Measurements from ENCODE around the gene EIF5A2.
"Not testable (repeated sequence)": the region's sequence is repeated elsewhere in the genome, so short reads cannot be mapped to it uniquely, and the experiment has no call there.

Gene EIF5A2

DNA sequence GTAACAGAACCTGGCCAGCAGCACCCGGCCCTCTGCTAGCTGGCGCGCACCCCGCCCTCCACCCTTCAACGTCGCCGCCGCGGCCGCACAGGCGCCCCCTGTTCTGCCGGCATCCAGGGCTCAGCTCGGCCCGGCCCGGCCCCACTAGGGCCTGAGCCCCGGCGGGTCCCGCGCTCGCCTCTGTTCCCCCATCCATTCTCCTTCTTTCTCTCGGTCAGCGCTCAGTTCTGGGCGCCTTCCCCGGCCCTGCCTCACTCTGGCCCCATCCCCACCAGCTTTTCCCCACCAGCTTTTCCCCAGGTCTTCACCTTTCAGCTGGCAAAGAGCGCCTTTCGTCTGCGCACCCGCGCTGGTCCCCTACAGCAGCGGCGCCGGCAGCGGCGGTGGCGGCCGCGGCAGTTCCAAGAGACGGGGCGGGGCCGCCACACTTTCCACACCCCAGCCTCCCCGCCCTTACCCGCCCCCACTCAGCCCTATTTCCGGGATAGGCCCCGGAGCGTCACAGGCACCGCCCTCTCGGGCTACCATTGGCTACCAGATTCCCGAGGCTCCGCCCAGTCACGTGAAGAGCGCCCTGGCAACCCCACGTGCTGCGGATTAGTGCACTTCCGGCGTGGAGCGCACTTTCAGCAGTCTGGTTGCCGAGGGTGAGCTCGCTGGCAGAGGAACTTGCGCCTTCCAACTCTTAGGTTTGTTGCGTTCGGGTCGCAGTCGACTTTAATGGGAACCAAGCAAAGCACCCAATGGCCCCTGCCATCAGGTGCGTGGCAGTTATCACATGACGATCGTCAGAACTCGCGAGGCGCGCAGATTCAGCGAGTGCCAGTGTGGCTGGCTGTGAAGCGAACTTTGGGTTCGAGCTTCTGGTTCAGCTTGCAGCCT is at the start of gene EIF5A2:
TSS of gene EIF5A2 (minus strand) at position 403 of the 882 bp plus-strand sequence. CDS start 831 bp downstream, outside the sequence.
- DNase-seq, result peak; percentile 61

DNA sequence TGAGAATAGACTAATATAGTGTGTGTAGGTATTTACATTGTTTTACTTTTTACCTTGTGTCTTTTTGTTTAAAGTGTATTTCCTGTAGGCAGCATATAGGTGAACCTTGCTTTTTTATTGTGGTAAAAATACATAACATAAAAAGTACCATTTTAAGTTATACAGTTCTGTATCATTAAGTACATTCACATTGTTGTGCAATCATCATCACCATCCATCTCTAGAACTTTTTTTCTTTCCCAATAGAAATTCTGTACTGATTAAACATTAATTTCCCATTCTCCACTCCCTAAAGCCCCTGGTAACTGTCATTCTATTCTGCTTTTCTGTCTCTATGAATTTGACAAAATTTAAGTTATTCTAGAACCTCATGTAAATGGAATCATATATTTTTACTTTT is 48.2 kb upstream of the EIF5A2 start:
- no peak for DNase-seq

DNA sequence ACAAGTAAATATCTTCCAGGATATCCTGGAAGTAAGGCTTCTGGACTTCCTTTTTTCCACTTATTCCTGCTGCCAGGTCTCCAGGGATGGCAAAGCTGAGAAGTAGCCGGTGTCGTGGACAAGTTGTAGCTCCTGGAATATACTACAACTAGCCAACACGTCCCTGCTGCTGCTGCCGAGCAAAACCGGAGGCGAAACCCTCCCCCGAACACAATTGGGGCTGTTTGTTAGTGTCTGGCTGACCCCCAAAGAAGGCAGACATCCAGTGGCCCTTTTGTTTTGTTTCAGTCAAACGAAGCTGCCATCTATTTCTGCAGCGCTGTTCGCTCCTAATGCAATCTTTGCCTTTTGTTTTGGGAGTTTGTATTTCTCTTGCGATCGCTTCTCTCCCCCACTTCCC is 45.3 kb upstream of the EIF5A2 start:
- DNase-seq, result no peak

- no peak for DNase-seq
Measured at GRCh38 chr3:170953229-170953628, 44.8 kb upstream of the EIF5A2 start.

DNA sequence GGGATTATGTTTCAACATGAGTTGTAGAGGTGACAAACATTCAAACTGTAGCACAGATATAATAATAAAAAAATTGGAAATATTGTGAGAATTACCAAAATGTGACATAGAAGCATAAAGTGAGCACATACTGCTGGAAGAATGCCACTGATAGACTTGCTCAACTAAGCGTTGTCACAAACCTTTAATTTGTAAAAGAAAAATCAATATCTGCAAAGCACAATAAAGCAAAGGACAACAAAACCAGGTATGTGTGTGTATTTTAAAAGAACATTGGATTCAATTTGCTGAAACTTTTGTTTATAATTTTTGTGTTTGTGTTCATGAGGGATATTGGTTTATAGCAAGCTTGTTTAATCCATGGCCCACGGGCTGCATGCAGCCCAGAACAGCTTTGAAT is 40.8 kb upstream of the EIF5A2 start:
- no peak for DNase-seq

- DNase-seq, result no peak
Measured at GRCh38 chr3:170947018-170947769, 38.8 kb upstream of the EIF5A2 start.

DNA sequence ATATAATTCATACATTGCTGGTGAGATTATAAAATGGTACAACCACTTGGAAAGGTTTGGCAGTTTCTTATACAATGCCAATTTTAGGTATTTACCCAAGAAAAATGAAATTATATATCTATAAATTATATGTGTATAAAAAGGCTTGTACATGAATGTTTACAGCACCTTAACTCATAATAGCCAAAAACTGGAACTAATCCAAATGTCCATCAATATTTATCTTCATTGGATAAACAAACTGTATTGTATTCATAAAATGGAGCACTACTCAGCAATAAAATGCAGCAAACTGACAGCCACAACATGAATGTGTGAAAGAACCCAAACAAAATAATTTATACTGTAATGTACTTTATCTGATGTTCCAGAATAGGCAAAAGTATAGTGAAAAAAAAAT is 33.6 kb upstream of the EIF5A2 start:
- no peak for DNase-seq

DNA sequence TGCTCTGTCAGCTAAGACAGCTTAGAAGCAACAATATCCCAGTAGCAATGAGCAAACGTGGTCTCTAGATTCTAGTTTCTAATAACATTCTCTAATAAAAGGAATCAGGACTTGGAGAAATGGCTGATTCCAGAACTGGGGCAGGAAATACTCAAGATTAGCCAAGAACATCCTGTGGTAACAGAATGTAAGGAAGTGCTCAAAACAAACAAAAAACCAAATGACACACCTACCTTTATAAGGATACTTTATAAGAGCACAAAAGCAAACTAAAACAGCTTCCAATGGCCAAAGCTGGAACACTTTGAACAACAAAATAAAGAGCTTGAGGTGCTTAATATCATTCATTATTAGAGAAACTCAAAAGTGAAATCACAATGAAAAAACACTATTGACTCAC is 33.1 kb upstream of the EIF5A2 start:
- DNase-seq, result no peak

GRCh38 chr3:170933039-170933438 is 24.6 kb upstream of the EIF5A2 start:
- DNase-seq, result not testable (repeated sequence)

- not testable (repeated sequence) for DNase-seq
Measured at GRCh38 chr3:170923553-170923952, 15.1 kb upstream of the EIF5A2 start.

- DNase-seq, result no peak
Measured at GRCh38 chr3:170918715-170919114, 10.3 kb upstream of the EIF5A2 start.

DNA sequence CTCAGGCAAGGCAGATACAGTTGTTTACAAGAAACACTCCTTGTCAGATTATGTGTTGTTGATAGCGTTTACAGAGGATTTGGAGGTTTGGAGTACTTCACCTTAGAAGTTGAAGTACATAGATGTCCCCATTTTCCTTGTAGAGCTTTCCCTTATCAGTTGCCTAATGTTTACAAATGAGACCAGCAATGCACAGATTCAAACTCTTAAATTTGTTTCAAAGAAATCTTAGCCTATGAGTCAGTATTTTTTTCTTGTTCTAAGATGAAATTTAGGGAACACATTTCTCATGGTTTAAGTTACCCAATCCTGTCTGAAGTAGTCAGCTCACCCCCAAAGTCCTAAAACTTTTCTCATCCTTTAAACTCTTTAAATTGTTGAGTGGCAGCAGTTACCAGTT is 6.3 kb upstream of the EIF5A2 start:
- no peak for DNase-seq

DNA sequence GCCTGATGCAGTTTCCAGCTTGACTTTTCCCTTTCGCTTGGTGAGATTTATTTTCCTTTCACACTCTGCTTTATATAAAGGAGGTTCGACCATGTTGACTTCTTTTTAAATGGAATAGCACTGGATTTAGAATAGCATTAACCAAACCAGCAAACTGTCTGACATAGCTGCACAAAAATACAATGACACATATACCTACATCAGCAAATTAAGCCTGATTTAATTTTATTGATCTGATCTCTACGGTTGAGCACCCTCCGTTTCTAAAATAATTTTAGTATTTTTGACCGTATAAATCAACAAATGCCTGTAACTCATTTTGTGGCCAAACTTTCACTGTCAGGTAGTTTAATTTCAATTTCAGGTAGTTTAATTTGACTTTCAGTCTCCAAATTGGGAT is 5.8 kb upstream of the EIF5A2 start:
- no peak for DNase-seq

- no peak for DNase-seq
Measured at GRCh38 chr3:170911051-170911450, 2.6 kb upstream of the EIF5A2 start.

DNA sequence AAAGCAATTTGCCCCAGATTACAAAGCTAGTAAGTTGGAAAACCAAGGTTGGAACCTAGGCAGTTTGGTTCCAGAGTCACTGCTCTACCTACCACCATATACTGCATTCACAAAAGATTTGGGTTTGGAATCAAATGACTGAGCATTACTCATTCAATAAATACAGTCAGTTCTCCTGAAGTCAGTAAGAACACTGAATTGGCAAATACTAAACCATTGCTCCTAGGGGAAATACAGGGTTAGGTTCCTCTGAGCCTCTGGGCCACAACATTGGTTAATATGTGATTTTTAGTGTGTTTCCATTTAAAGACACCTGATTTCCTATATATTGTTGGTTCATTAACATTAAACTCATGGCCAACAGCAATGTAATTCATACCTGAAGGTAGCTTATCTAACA is 2.1 kb upstream of the EIF5A2 start:
- no peak for DNase-seq

DNA sequence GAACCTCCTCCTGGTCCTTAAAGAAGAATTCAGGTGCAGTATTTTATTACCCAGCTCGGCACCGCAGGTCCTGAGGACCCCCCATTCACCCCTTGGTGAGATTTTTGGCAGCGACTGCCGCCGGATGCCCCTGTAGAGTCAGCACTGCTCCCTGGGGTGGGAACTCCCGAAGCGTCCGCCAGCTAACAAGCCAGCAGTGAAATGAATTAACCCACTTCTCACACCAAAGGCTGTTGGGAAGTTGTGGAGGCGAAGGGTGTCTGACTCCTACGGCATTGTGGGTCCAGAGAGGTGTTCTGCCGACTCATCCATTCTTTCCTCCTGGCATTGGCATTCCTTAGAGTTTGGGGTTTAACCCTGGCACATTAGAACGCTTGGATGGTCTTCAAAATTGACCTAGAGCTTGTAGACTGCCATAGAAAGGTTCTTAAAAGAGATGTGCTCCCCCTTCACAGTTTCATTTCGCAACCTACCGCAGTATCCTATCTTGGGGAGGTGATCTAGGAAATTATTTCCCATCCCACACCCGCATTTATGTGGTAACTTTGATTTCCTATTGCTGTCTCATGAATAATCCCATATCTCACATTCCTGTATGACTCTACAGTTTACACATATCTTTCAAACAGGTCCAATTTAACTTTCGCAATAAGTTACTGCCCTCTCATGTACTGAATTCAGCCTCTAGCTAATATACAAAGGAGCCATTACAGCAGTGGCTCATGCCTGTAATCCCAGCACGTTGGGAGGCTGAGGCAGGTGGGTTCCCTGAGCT is 879 bp upstream of the EIF5A2 start:
- DNase-seq, result no peak

GRCh38 chr3:170907637-170908234 is 701 bp downstream of the EIF5A2 start:
- no peak for DNase-seq

DNA sequence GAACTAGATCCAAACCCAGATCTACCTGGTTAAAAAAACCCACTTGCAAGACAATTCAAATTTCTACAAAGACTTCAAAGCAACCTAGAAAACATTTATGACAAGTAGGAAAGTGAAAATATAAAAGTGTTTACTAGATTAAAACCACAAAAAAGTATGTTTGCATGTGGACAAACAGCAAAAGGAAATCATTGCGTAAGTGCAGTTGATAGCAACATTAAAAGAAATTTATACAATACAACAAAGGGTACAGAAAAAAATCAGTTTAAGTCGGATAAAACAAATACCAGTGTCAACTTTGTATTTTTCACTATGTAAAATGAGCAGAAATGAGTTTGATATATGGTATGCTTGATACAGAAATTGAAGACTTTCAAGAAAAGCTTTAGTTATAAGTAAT is 2.6 kb downstream of the EIF5A2 start:
- DNase-seq, result no peak

DNA sequence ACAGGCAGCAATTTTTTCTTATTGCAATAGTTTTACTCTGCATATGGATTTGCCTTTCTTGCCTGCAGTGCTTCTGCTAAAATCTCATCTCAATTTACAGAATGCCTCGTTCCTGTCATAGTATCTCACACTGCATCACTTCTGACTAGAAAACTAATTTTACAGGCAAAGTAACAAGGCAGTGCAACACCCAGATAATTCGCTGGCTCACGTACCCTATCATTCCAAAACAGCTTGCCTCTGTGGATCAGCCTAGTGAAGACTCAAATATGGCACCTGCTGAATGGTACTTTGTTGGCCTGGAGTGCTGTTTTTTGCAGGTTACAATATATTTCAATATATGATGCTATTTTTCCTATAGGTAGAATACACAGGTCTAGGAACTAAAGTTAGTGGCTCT is 5.3 kb downstream of the EIF5A2 start:
- no peak for DNase-seq

DNA sequence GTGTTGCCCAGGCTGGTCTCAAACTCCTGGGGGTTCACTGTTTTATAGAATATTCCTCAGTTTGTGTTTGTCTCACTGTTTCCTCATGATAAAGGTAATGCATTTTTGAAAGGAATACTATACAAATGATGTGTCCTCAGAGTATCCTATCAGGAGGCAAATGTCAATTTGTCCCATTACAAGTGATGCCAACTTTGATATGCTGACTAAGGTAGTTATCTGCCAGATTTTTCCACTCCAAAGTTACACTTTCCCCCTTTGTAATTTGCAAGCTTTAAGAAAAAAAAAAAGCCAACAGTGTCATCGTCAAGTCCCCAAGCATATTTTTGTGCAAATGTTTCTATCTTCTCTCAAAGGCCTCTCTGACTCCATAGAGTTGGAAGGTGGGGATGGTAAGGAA is 9.0 kb downstream of the EIF5A2 start:
- no peak for DNase-seq

- no peak for DNase-seq
Measured at GRCh38 chr3:170897978-170898377, 10.5 kb downstream of the EIF5A2 start.

DNA sequence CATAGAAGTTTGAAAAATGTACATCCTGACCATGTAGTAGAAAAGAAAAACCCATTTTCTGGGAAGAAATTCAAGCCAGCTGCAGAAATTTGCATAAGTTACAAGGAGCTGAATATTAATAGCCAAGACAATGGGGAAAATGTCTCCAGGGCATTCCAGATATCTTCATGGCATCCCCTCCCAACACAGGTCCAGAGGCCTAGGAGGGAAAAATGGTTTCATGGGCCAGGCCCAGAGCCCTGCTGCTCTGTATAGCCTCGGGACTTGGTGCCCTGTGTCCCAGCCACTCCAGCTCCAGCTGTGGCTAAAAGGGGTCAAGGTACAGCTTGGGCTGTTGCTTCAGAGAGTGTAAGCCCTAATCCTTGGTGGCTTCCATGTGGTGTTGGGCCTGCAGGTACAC is 11.2 kb downstream of the EIF5A2 start:
- not testable (repeated sequence) for DNase-seq

- no peak for DNase-seq
Measured at GRCh38 chr3:170896781-170897180, 11.7 kb downstream of the EIF5A2 start.
